ENCODE results near the gene RGSL1.

DNA sequence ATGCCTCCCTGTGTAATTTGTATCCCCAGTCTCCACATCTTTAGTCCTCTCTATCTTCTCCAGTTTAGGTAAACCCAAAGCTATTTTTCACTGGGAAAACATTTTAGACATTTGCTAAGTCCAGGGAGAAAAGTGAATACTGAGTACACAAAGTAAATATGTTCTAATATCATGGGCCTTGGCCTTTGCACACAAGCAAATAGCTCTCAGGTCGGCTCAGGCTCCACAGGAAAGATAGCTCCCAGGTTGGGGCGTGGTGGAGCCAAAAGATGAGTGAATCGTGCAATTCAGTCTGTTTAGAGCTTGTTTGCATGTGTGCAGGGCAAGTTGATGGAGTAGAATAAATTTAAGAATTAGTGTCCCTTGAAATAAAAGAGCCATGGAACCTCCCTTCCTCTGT, 7.9 kb downstream of the RGSL1 start:
- TF ChIP-seq, protein P1, sequence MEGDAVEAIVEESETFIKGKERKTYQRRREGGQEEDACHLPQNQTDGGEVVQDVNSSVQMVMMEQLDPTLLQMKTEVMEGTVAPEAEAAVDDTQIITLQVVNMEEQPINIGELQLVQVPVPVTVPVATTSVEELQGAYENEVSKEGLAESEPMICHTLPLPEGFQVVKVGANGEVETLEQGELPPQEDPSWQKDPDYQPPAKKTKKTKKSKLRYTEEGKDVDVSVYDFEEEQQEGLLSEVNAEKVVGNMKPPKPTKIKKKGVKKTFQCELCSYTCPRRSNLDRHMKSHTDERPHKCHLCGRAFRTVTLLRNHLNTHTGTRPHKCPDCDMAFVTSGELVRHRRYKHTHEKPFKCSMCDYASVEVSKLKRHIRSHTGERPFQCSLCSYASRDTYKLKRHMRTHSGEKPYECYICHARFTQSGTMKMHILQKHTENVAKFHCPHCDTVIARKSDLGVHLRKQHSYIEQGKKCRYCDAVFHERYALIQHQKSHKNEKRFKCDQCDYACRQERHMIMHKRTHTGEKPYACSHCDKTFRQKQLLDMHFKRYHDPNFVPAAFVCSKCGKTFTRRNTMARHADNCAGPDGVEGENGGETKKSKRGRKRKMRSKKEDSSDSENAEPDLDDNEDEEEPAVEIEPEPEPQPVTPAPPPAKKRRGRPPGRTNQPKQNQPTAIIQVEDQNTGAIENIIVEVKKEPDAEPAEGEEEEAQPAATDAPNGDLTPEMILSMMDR (IDR thresholded peaks at IDR 0.05; ENCODE audit: borderline replicate concordance, extremely low read depth, low read length, poor library complexity, severe bottlenecking), result no peak
- no peak for TF ChIP-seq EZH2 (IDR thresholded peaks at IDR 0.05; ENCODE audit: borderline replicate concordance, low read depth, low read length, severe bottlenecking)

Data from DND-41 (cell line).